Effector CD8-positive, alpha-beta T cell (primary cell): ENCODE measurements around the gene STXBP5.

Source experiments
- DNase-seq: peaks from one replicate; lab custom pipeline; 2025; lab: John Stamatoyannopoulos, UW

The STXBP5 gene

DNA sequence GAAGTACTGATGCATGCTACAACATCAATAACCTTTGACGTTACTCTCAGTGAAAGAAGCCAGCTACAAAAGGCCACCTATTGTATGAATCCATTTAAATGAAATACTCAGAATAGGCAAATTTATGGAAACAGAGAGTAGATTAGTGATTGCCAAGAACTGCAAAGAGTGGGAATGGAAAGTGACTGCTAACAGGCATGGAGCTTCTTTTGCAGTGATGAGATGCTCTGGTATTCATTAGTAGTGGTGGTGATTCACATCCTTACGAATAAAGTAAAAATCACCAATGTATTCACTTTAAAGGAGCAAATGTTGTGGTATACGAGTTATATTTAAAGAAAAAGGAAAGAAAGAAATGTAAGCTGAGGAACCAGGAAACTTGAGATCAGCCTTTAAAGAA lies 177.5 kb downstream of the STXBP5 start:
- no peak for DNase-seq

DNA sequence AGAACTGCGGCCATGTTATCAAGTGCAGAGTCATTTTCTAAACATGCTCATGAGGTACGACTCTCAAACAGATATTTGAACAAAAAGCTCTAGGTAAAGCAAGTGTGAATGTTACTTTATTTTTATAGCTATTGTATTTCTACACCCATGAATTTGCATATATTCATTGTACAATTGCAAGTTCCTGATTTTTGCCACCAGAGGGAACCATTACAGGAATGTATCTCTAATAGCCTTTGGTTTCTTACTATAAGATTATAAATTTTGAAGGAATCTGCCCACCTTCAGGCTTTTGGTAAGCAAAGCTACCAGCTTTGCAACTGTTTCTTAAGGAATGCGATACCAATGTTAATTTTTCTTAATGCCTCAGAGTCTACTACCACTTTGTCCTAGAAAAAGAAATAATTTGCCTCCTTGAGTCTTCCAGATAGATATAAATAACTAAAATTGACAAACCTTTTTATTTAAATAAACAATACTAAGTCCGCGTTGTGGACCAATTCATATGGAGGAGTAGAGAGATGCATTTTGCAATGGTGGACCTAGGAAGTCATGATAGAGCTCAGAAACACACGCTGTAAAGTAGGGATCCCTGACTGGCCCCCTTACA lies 178.8 kb downstream of the STXBP5 start:
- no peak for DNase-seq

DNA sequence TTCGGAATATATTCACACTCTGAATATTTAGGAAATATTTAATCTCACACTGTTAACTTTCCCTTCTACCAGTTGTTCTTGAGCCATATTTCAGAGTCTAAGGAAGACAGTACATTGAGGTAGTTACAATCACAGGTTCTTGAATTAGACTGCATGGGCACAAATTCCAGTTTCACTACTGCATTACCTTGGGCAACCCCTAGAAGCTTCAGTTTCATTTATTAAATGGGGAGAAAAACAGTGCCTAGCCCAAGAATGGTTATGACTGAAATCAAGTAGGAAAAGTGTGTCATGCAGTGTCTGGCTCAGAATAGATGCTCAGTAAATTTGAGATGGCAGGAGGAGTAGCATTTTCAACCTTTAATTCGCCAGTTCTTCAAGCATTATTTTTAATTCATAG lies 179.8 kb downstream of the STXBP5 start:
- DNase-seq: no peak

DNA sequence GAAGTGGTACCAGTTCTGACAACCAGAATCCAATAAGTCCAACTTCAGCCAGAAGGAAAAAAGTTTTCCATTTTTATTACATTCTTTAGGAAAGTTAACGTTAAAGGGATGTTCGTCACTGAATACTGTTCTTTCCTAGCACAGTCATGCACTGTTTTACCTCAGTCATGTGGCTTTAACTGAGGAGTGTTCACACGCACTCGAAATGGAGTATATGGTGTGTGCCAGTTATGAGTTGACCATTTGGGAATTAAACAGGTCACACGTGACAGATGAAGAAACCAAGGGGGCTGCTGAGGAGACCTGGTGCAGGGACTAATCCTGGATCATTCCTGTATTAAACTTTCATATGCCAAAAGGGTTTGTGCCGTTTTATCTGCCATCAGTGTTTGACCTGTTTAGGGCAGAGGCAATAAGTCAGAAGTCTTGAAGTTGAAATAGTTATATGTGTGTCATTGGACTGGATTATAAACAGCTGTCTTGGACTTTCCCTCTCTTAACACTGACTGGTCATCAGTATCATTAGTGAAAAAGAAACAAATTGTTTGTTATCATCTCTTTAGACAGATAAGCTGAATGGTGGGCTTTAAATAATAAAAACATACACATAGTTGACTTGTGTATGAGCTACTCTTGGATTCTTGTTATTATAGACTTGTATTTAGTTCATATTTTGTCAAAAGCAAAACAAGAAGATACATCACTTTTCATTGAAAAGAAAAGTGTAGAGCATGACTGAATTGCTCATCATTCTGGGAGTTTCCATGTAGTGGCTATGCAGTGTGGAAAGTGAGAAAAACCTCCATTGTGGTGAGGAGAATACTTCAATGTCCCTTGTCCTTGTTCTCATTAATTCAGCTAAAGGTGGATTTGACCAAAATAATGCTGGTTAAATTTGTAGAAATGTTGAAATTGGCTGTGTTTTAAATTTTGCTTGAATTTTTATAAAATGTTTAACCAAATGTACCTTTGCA lies 180.8 kb downstream of the STXBP5 start:
- DNase-seq: no peak

DNA sequence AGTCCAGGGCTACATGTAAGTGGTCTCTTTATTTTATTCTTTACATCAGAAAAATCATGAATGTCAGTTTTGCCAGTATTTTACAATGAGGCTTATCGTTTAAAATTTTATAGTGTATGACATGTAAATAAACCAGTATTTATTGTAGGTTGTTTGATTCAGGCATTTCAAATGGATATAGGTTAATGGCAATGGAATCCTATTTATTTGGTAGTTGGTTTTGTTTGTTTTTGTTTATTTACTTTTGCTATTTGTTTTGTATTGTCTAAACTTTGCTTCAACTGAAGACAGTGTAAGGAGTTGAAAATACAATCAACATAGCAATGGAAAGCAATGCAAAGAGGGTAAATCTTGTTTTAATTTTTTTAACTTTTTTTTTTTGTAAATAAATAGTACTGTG lies 185.2 kb downstream of the STXBP5 start:
- DNase-seq: no peak

DNA sequence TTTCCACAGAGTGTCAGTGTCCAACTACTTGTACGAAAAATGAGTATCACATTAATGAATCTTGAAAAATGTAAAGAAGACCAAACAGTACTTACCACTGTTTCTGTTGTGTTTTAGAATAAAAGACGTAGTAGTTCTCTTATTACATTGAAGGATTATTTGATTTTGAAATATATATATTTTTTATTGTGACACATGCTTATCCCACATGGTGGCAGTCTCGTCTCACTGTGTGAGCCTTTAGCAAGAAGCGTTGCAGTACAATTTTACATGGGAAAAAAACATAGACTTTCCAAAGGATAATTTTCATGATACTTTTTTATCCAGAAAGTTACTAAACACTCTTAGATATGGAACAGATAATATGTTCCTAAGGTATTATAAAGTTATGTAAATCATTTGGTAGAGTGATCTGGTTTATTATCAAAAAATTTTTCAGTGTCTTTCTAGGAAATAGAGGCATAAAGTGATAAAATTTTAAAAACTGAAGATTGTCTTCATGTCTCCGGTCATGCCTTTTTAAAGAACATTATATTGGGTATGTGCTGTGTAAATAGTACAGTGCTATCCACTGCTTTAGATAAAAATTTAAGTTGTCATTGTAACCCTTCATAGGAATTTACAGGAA lies 186.8 kb downstream of the STXBP5 start:
- DNase-seq: no peak

DNA sequence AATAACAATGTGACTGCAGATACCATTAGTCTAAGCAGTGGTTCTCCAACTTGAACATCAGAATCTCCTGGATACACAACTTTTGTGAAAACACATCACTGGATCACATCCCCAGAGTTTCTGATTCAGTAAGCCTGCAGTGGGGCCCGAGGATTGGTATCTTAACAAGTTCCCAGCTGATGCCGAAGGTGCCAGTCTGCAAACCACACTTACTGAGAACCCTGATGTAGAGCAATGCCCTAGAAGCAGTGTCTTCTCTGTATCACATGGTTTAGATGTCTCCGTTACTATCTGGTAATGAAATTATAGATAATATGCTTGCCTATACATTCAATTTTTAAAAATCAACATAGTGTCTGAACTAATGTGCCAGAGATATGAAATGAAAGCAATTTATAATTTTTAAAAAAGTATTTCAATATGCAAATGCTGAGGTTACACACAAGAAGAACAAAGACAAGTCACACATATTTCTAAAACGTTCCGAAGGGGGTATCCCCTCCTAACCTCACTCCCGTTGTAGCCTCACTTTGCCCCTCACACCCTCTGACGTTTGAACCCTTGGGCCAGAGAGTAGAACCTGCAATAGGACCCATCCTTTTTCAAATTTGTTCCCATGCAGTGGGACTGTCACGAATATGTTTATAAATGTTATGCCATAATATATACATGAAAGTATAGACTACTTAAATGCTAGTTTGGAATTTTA lies 188.9 kb downstream of the STXBP5 start:
- DNase-seq: no peak

DNA sequence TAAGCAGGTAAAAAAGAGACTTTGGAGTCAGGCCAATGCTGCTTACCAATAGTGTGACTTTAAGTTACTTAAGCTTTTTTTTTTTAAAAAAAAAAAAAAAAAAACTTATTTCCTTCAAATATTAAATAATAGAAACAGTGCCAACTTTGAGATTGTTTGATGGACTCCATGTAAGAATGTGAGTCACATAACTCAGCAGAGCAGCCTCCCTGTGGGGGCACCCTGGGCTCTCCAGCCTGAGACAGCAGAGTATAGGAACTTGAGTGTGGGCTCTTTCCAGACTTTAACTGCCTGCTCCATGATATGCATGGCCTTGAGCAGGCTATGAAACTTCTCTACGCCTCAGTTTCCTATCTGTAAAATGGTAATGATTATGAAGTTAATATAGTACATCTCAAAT lies 190.9 kb downstream of the STXBP5 start:
- DNase-seq: no peak

DNA sequence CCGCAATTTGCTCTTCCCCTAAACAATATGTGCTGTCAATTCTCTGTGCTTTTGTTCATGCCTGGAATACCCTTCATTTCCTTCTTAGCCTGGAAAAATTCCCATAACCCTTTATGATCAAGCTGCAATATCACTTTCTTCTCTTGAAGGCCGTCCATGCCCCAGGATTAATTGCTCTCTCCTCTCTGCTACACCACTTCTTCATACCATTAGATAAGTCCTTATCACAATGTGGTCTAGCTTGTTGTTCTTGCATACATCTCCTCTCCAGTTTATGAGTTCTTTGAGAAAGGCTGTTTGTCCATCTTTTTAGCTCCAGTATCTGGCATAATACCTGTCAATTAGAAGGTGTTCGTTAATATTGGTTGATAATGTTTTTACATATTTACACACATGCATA lies 193.1 kb downstream of the STXBP5 start:
- no peak for DNase-seq

DNA sequence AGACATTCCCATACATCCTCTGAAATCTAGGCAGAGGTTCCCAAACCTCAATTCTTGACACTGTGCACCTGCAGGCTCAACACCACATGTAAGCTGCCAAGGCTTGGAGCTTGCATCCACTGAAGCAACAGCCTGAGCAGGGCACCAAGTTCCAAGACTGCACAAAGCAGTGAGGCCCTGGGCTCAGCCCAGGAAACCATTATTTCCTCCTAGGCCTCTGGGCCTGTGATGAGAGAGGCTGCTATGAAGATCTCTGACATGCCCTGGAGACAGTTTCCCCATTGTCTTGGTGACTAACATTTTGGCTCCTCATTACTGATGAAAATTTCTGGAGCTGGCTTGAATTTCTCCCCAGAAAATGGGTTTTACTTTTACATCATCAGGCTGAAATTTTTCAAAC lies 196.8 kb downstream of the STXBP5 start:
- DNase-seq: no peak

DNA sequence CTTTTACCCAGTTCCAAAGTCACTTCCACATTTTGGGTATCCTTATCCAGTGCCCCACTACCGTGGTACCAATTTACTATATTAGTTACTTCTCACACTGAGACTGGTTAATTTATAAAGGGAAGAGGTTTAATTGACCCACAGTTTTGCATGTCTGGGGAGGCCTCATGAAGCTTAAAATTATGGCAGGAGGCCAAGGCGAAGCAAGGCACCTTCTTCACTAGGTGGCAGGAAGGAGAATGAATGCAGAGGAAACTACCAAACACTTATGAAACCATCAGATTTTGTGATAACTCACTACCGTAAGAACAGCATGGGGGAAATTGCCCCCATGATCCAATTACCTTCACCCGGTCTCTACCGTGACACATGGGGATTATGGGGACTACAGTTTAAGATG lies 197.6 kb downstream of the STXBP5 start:
- no peak for DNase-seq

DNA sequence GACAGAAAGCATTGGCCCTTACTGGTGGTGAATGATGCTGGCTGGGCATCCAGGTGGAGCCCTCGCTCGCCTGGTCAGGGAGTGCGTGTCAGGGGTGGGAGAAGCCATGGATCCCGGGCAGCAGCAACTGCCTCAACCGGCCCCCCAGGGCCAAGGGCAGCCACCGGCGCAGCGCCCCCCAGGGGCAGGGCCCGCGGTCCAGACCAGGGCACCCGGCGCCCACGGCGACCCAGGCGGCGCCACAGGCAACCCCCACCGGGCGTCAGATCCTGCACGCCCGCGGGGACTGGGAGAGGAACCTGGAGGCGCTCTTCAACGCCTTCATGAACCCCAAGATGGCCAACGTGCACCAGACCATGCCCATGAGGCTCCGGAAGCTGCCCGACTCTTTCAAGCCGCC lies 202.6 kb downstream of the STXBP5 start:
- DNase-seq: no peak

DNA sequence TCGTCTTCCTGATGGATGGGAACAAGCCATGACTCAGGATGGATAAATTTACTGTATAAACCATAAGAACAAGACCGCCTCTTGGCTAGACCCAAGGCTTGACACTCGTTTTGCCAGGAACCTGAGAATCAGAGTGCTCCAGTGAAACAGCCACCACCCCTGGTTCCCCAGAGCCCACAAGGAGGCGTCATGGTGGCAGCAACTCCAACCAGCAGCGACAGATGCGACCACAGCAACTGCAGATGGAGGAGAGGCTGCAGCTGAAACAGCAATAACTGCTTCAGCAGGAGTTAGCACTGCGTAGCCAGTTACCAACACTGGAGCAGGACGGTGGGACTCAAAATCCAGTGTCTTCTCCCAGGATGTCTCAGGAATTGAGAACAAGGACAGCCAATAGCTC lies 203.4 kb downstream of the STXBP5 start:
- DNase-seq: no peak

DNA sequence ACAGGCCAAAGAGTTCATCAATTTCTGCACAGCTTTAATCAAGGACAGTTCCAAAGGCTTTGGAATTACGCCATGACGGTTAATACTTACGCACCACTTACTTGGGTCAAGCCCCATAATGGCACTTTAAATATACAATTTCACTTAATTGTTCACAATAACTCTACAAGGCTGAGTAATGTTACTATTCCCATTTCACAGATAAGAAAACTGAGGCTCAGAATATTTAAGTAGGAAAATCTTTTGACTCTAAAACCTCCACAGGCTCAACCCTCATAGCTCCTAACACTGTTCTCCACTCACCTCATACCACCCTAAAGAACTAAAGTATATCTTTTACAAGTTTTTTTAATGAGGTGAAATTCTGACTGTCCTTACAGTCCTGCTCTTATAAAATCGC lies 212.4 kb downstream of the STXBP5 start:
- DNase-seq: no peak

DNA sequence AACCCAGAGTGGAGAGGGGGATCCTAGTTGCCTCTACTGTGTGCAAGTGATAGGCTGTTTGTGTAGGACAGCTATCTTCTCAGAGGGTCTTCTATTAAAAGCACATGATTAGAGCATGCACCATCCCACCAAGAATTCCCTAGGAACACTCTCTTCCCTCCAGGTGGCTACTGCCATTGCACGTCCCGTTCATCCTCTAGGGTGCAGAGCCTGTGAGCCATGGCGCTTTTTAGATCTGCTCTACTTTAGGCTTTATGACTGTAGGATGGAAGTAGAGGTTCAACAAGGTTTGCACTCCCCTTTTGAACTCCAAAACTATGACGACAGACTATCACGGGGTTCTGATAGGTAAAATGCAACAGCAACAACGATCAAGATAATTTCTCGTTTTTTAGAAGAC lies 213.7 kb downstream of the STXBP5 start:
- no peak for DNase-seq

DNA sequence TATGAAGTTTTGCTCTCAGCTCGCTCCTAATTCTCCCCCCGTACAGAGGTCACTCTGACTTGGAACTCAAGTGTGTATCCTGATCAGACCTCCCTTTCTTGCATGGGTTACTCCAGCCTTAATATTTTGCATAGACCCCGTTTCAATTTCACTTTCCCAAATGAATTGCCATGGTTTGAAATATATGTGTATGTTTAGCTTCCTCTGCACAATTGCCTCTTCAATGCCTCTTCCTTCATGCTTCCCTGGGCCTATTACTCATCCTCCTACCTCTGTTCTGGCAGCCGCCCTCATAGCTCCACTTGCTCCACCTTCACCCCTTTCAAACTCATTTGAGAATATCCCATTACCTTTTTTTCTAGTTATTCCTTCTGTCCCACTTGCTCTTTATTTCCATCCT lies 214.3 kb downstream of the STXBP5 start:
- no peak for DNase-seq

DNA sequence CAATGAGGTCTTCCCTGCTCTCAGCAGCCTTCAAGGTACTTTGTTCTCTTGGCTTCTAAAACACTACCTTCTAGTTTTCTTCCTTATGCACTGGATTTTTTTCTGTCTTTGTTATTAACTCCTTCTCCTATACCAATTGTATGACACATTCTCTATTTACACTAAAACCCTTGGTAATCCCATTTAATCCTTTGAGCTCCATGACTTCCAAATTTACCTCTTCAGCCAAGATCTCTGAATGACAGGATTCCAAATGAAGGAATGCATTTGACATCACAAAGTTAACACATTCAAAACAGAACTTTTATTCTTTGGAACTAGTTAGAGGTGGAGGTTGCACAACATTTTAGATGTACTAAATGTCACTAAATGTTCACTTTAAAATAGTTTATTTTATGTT lies 217.7 kb downstream of the STXBP5 start:
- DNase-seq: no peak

DNA sequence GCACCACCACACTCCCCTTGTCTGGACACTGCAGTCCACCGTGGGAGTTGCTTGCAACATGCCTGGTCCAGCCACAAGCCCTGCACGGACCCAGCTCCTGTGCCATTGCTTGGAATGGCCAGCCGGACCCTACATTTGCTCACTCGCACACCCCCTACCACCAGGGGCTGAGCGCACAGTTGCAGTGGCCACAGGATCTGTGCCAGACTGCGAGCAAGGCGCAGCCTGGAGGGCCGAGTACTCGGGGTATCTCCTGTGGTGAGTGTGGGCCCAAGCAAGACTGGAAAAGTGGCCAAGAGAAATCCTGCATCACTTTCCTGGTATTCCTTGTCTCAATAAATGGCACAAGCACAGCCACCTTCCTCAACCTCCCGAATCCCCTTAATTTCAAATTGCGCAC lies 218.9 kb downstream of the STXBP5 start:
- DNase-seq: no peak

DNA sequence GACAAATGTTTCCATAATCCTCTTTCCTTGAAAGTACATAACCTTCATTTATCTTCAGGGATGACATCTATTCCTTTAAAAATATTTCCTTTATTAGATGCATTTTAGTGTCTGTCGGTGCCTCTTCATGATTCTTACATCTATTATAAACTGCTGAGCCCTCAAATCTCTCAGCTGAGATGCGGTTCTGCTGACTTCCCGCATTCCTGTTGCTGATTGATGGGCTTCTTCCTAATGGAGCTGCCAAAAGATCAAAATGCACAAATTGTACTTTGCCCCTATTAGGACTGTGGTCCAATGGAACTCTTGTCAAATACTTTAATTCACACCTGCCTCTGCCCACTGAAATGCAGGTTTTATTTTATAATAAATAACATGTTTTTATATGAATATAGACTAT lies 225.6 kb downstream of the STXBP5 start:
- no peak for DNase-seq

DNA sequence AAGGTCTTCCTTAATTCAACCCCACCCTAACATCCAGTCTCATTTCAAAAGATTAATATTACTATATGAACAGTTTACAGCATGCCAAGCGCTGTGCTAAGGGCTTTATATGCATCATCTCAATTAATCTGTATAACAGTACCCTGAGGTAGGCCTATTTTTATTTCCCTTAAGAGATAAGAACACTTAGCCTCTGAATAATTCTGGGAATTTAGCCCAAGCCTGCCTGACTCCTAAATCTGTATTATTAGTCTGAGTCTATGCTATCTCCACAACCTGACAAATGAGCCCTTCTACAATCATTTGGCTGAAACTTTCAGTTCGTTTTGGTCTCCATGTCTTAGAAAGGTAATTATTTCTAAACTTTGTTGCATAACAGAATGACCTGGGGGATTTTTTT lies 226.6 kb downstream of the STXBP5 start:
- DNase-seq: no peak

DNA sequence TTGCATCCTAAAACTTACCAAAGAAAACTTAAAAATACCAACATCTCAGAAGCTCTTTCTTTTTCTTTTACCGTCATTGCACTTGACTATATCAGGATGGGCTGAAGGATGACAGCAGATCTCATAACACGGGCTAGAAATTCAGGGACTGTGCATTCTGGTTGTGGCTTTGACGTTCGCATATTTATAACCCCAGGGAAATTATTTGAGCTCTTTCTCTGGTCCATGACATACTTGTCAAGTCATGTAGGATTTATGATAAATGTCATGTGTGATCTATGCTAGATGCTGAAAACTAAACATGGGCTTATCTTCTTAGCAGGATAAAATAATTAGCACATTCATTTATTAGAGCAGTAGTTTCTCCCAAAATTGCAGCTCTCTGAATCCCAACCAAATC lies 229.9 kb downstream of the STXBP5 start:
- DNase-seq: no peak

DNA sequence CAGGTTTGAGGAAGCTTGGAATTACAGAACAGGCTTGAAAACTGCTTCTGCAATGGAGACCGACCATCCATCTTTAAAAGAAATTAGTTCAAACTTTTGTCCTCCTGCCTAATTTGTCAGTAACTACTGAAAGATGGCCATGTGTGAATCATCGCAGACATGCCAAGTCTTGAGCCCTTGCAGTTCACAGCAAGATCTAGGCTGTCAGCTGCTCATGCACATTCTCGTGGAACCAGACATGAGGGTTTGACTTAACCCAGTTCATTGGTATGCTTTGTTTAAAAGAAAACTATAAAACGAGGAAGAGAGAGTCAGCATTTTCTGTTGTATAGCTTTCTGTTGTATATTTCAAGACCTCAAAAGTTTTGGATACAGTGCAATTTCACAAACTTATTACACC lies 230.3 kb downstream of the STXBP5 start:
- DNase-seq: no peak
